CD14-positive monocyte (primary cell): ENCODE data around the gene TEX48. TPM values are rescaled to one million over a fixed set of nuclear protein-coding genes. Genes with fewer than 3 reads are reported as not detected.

ENCODE experiments used
- DNase-seq, 3 donors: peaks; one replicate each; pipeline ENCODE4 v3.0.0-alpha.2; 2011 to 2022
- H2AFZ ChIP-seq: 2 replicates; pipeline ENCODE4 v1.6.0; 2012; ENCODE audit warnings: mild to moderate bottlenecking, low read depth, low read length, inconsistent platforms; ENCODE audit not compliant: insufficient read depth, poor library complexity, severe bottlenecking
- H3K27ac ChIP-seq, 2 donors: 1 replicate in 1 of 2; 2 replicates in 1 of 2; pipeline ENCODE4 v1.5.1; 2012 to 2013; ENCODE audit warnings: low read length in 2 of 2, control low read depth in 1 of 2, inconsistent platforms in 1 of 2, low read depth in 1 of 2, mild to moderate bottlenecking in 1 of 2
- H3K27me3 ChIP-seq, 2 donors: one replicate each; pipeline versions ENCODE4 v1.6.0 to v1.6.1; 2011 to 2013; ENCODE audit warnings: low read length in 2 of 2; ENCODE audit not compliant: control insufficient read depth in 2 of 2, insufficient read depth in 2 of 2
- H3K36me3 ChIP-seq, 2 donors: replicated peaks in 1 of 2; 1 replicate in 1 of 2; 2 replicates in 1 of 2; pipeline versions ENCODE4 v1.5.1 to v1.6.1; 2012 to 2013; ENCODE audit warnings: low read length in 2 of 2, control low read depth in 1 of 2, inconsistent platforms in 1 of 2, mild to moderate bottlenecking in 1 of 2; ENCODE audit not compliant: insufficient read depth in 2 of 2, control insufficient read depth in 1 of 2
- H3K4me1 ChIP-seq, 2 donors: 1 replicate in 1 of 2; 2 replicates in 1 of 2; pipeline versions ENCODE4 v1.5.1 to v1.6.1; 2012 to 2013; ENCODE audit warnings: low read length in 2 of 2, control low read depth in 1 of 2, inconsistent platforms in 1 of 2, mild to moderate bottlenecking in 1 of 2, moderate library complexity in 1 of 2; ENCODE audit not compliant: insufficient read depth in 2 of 2, control insufficient read depth in 1 of 2
- H3K4me2 ChIP-seq: replicated peaks from 2 replicates; pipeline ENCODE3; 2012; ENCODE audit warnings: low read length, moderate library complexity, mild to moderate bottlenecking; ENCODE audit not compliant: poor library complexity, severe bottlenecking; ENCODE audit errors: extremely low read depth
- H3K4me3 ChIP-seq, 3 experiments: fragments of 200-600 bp in 1 of 3; sonication (generic) in 1 of 3; replicated peaks in 1 of 3; 1 replicate in 2 of 3; 2 replicates in 1 of 3; pipeline ENCODE4 v1.5.1; 2011 to 2013; ENCODE audit warnings: low read length in 3 of 3, mild to moderate bottlenecking in 3 of 3, control low read depth in 2 of 3, low read depth in 2 of 3, inconsistent platforms in 1 of 3, moderate library complexity in 1 of 3
- H3K79me2 ChIP-seq: 2 replicates; pipeline ENCODE4 v1.6.0; 2012; ENCODE audit warnings: mild to moderate bottlenecking, control low read depth, inconsistent platforms, low read length, moderate library complexity; ENCODE audit not compliant: insufficient read depth
- H3K9ac ChIP-seq: 2 replicates; pipeline ENCODE4 v1.6.0; 2017; ENCODE audit warnings: low read length, mild to moderate bottlenecking; ENCODE audit not compliant: insufficient read depth, poor library complexity, severe bottlenecking
- H3K9me3 ChIP-seq, 2 donors: replicated peaks in 1 of 2; 1 replicate in 1 of 2; 2 replicates in 1 of 2; pipeline versions ENCODE4 v1.5.1 to v1.6.1; 2012 to 2013; ENCODE audit warnings: low read length in 2 of 2, control low read depth in 1 of 2; ENCODE audit not compliant: control insufficient read depth in 1 of 2, insufficient read depth in 1 of 2
- H4K20me1 ChIP-seq: 2 replicates; pipeline ENCODE4 v1.6.0; 2012; ENCODE audit warnings: mild to moderate bottlenecking, low read length, control low read depth, moderate library complexity; ENCODE audit not compliant: insufficient read depth
- H3K27ac Mint-ChIP-seq, 7 donors: one replicate each; pipeline ENCODE4 v1.8.0; 2020; ENCODE audit warnings: mild to moderate bottlenecking in 7 of 7, mixed read lengths in 7 of 7, moderate library complexity in 6 of 7, inconsistent platforms in 2 of 7
- H3K27me3 Mint-ChIP-seq, 3 donors: one replicate each; pipeline ENCODE4 v1.8.0; 2021 to 2022; ENCODE audit warnings: low read depth in 3 of 3, mild to moderate bottlenecking in 3 of 3, mixed read lengths in 3 of 3, moderate library complexity in 3 of 3, inconsistent platforms in 1 of 3
- H3K36me3 Mint-ChIP-seq, 2 donors: one replicate each; pipeline ENCODE4 v1.8.0; 2020; ENCODE audit warnings: mixed read lengths in 2 of 2, inconsistent platforms in 1 of 2, mild to moderate bottlenecking in 1 of 2
- H3K4me1 Mint-ChIP-seq: one replicate; pipeline ENCODE4 v1.8.0; 2020; ENCODE audit warnings: mild to moderate bottlenecking, mixed read lengths
- H3K4me3 Mint-ChIP-seq, 2 donors: one replicate each; pipeline ENCODE4 v1.8.0; 2020; ENCODE audit warnings: mild to moderate bottlenecking in 2 of 2, mixed read lengths in 2 of 2, moderate library complexity in 1 of 2
- H3K9me3 Mint-ChIP-seq, 7 donors: one replicate each; pipeline ENCODE4 v1.8.0; 2020 to 2022; ENCODE audit warnings: mixed read lengths in 7 of 7, mild to moderate bottlenecking in 6 of 7, moderate library complexity in 6 of 7, inconsistent platforms in 2 of 7
- CTCF ChIP-seq: fragments of 200-600 bp; IDR thresholded peaks from one replicate; pipeline ENCODE4 v1.8.0; 2022; ENCODE audit warnings: antibody characterized with exemption, mild to moderate bottlenecking
- WGBS: methylation state at CpG from one replicate; pipeline ENCODE4 v1.1.5; 2013; ENCODE audit warnings: missing lambda C conversion rate; ENCODE audit not compliant: insufficient coverage; 5-methylcytosine and 5-hydroxymethylcytosine counted together
- intact Hi-C, 2 donors: fragments of 100-400 bp; cut with micrococcal nuclease; formaldehyde crosslinking; loops; one replicate each; pipeline versions ENCODE4 v1.15.0 to v1.15.1; 2023
- polyA plus RNA-seq, 3 donors: library from polyadenylated mRNA; depleted of rRNA in 1 of 3; unstranded in 2 of 3; stranded (reverse) in 1 of 3; fragments of 300-500 nt in 2 of 3; fragments of >200 nt in 1 of 3; fragmentation: Illumina TruSeq in 2 of 3; gene quantifications; 1 replicate in 2 of 3; 2 replicates in 1 of 3; pipeline ENCODE4 v1.2.3, GENCODE V29; 2012 to 2021

TEX48 gene
- polyA plus RNA-seq, 3 donors, result not detected

GRCh38 chr9:114676901-114677300 is 5.1 kb downstream of the TEX48 start:
- Histone ChIP-seq H3K4me1 (peaks cover 0 to 3% of the 10 kb centered on the region in 2 donors), H3K27me3 (no peaks in the 10 kb centered on the region), H3K27ac (no peak overlapping the region), H3K4me3 (no peak overlapping the region), H2AFZ (peak overlapping the region; percentile 29), H3K36me3 (no peaks in the 10 kb centered on the region), H3K79me2 (no peaks in the 10 kb centered on the region), H4K20me1 (no peaks in the 10 kb centered on the region), H3K9ac (no peak overlapping the region), H3K4me2 (no peak overlapping the region), H3K9me3 (no peaks in the 10 kb centered on the region)
- Mint-ChIP-seq H3K36me3 (no peaks in the 10 kb centered on the region), H3K27ac (no peak overlapping the region), H3K27me3 (peaks cover 0 to 8% (median 2%) of the 10 kb centered on the region in 3 donors), H3K4me1 (peaks cover 12% of the 10 kb centered on the region), H3K9me3 (no peaks in the 10 kb centered on the region), H3K4me3 (no peak overlapping the region)
- intact Hi-C loops, result loop anchor here (10.0 kb wide), 1 partner anchor 228 kb away; no protein-coding TSS in a partner anchor
- no CpG with 5 or more reads among the region's 4 CpGs for WGBS
- DNase-seq, result no peak
- no peak for TF ChIP-seq CTCF

GRCh38 chr9:114674798-114675540 is 7.0 kb downstream of the TEX48 start:
- peaks cover 0 to 5% (median 0%) of the 10 kb centered on the region in 7 donors for H3K9me3 Mint-ChIP-seq
- Histone ChIP-seq H3K36me3 (no peaks in the 10 kb centered on the region), H2AFZ (no peak overlapping the region), H3K27ac (no peak overlapping the region), H4K20me1 (no peaks in the 10 kb centered on the region), H3K4me3 (no peak overlapping the region), H3K9ac (no peak overlapping the region), H3K4me1 (peaks cover 0 to 3% of the 10 kb centered on the region in 2 donors), H3K27me3 (no peaks in the 10 kb centered on the region), H3K9me3 (no peaks in the 10 kb centered on the region), H3K4me2 (no peak overlapping the region), H3K79me2 (no peaks in the 10 kb centered on the region)
- H3K4me1 Mint-ChIP-seq, result peaks cover 9% of the 10 kb centered on the region
- no peak for TF ChIP-seq CTCF
- DNase-seq, result peak in 2 of 3 donors; percentile 2 to 27
- H3K36me3 Mint-ChIP-seq, result no peaks in the 10 kb centered on the region
- intact Hi-C loops, result loop anchor here (10.0 kb wide), 1 partner anchor 230 kb away; no protein-coding TSS in a partner anchor
- WGBS, result 94% methylated on average over 2 of the region's 3 CpGs
- peaks cover 0 to 4% (median 2%) of the 10 kb centered on the region in 3 donors for H3K27me3 Mint-ChIP-seq
- H3K4me3 Mint-ChIP-seq, result peak overlapping the region in 1 of 2 donors; percentile 4
- no peak overlapping the region for H3K27ac Mint-ChIP-seq
